Stimulated activated memory B cell treated with anti-CD40 and anti-IgM and Interleukin-4, amounts not matched to agents 10 μg/mL and 1 μg/mL and 100 μg/mL, for 72 hours (primary cell): Measurements from ENCODE around the gene FAM89A.

Source experiments
- ATAC-seq: fragments of 150-1000 bp; cut with Tn5 transposase; 2 replicates; pipeline ENCODE4 v1.10.0; 2021
- H3K27ac Mint-ChIP-seq: one replicate; pipeline ENCODE4 v1.8.0; 2022; ENCODE audit warnings: mild to moderate bottlenecking, mixed read lengths
- H3K27me3 Mint-ChIP-seq: one replicate; pipeline ENCODE4 v1.8.0; 2022; ENCODE audit warnings: mixed read lengths
- H3K36me3 Mint-ChIP-seq: one replicate; pipeline ENCODE4 v1.8.0; 2022; ENCODE audit warnings: mixed read lengths
- H3K4me1 Mint-ChIP-seq: one replicate; pipeline ENCODE4 v1.8.0; 2022; ENCODE audit warnings: mixed read lengths
- H3K4me3 Mint-ChIP-seq: one replicate; pipeline ENCODE4 v1.8.0; 2022; ENCODE audit warnings: mild to moderate bottlenecking, moderate library complexity, mixed read lengths
- H3K9me3 Mint-ChIP-seq: one replicate; pipeline ENCODE4 v1.8.0; 2022; ENCODE audit warnings: mixed read lengths

Gene FAM89A

DNA sequence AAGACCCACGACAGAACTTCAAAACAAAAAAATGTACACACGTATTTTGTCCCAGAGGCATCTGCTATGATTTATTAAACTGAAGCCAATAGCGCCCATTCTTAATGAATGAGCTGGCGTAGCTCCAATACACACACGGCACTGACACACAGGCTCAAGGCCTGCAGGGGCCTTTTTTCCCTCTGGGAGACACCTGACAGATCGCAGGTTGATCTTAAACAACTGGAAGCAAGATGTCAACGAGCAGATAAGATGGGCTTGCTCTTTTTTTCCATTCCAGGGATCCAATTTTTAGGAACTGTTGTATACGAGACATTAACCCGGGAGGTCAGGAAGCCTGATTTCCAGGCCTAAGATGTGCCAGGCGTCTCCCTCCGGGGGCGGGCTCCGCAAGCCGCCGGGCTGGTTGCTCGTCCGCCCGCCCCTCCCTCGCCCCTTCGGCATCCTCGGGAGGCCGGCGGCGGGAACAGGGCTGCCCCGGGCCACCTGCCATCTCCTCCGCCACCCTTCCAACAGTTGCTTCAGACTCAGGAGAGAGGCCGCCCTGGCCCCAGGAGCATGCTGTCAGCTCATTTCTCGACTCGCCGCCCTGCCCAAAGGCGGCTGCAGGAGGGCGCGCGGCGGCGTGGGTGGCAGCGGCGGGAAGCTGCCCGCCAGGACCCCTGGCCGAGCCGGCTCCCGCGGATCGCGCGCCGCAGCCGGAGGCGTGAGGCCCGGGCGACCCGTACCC, 62.1 kb downstream of the FAM89A start:
- Mint-ChIP-seq H3K4me1 (peaks cover 29% of the 10 kb centered on the region), H3K36me3 (peaks cover 6% of the 10 kb centered on the region), H3K27ac (no peak overlapping the region), H3K27me3 (no peaks in the 10 kb centered on the region), H3K9me3 (no peaks in the 10 kb centered on the region), H3K4me3 (peak overlapping the region; percentile 92)
- peak; percentile 32 for ATAC-seq

DNA sequence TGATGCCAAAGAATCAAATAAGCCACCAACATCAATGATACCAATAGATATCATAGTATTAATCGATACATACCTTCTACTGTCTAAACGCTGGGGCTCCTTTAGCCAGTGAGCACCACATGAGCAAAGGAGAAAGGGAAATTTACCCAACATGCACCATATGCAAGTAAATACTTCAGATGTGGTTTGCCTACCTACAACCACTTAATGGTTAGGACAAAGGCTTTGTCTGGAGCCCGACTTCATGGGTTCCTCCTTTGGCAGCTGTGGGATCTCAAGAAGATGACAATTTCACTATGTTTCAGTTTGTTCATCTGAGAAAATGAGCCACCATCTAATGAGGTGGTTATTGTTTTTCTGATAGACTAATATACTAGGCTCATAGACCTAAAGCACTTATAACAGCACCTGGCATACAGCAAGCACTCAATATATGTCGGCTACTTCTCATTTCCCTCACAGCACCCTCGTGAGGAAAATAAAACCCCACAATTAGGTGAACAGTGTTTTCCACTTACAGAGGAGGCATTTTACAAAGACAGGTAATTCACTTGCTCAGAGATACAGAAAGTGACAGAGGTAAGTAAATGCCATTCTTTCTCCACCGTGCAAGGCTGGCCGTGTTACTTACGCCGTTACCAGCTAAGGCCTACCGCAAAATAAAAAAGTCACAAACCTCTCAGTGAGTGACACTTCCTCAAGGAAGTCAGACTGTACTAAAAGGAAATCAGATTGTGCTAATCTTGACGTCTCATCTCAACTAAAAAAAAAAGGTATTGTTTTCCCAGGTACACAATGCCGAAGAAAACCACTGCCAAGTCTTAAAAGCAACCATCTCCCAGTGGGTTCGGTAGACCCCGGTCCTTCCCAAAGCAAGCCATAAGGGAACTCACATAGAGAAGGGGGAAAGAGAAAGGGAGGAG, 63.0 kb downstream of the FAM89A start:
- Mint-ChIP-seq H3K27me3 (no peaks in the 10 kb centered on the region), H3K9me3 (no peaks in the 10 kb centered on the region)

DNA sequence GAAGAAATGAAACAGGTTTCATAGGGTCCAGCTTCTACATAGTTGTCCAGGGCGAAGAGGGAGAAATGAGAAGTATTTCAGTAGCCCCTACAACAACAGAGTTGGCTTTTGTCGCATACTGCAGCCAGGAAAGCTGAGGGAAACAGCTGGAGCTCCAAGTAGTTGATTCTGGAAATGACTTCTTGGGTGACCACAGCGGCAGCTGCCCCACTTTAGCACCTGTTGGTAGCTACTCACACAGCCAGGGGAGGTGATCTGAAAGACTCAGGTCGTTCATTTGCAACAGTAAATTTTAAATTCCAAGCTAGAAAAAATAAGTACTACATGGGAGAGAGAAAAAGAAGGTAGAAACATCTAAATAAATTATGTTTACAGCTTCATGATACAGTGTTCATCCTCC, 63.7 kb downstream of the FAM89A start:
- no peaks in the 10 kb centered on the region for H3K9me3 Mint-ChIP-seq
- H3K27ac Mint-ChIP-seq: no peak overlapping the region
- peak overlapping the region; percentile 26 for H3K4me3 Mint-ChIP-seq
- no peaks in the 10 kb centered on the region for H3K27me3 Mint-ChIP-seq
- H3K36me3 Mint-ChIP-seq: peaks cover 6% of the 10 kb centered on the region
- no peak for ATAC-seq
- peaks cover 44% of the 10 kb centered on the region for H3K4me1 Mint-ChIP-seq

More for the DNA sequence above, 63.0 kb downstream of the FAM89A start:
- H3K4me1 Mint-ChIP-seq: peaks cover 37% of the 10 kb centered on the region
- peak overlapping the region; percentile 92 for H3K4me3 Mint-ChIP-seq
- peaks cover 6% of the 10 kb centered on the region for H3K36me3 Mint-ChIP-seq
- no peak for ATAC-seq
- no peak overlapping the region for H3K27ac Mint-ChIP-seq

GRCh38 chr1:230975636-230976035, 64.4 kb downstream of the FAM89A start:
- Mint-ChIP-seq H3K4me3 (no peak overlapping the region), H3K9me3 (no peaks in the 10 kb centered on the region), H3K27ac (no peak overlapping the region)

GRCh38 chr1:230972855-230973271, 67.2 kb downstream of the FAM89A start:
- H3K9me3 Mint-ChIP-seq: no peaks in the 10 kb centered on the region
- peak; percentile 89 for ATAC-seq
- H3K27me3 Mint-ChIP-seq: no peaks in the 10 kb centered on the region
- peaks cover 63% of the 10 kb centered on the region for H3K4me1 Mint-ChIP-seq
- H3K4me3 Mint-ChIP-seq: no peak overlapping the region
- H3K36me3 Mint-ChIP-seq: peaks cover 21% of the 10 kb centered on the region
- peak overlapping the region; percentile 70 for H3K27ac Mint-ChIP-seq

More at GRCh38 chr1:230975636-230976035, 64.4 kb downstream of the FAM89A start:
- peaks cover 47% of the 10 kb centered on the region for H3K4me1 Mint-ChIP-seq
- H3K36me3 Mint-ChIP-seq: peaks cover 6% of the 10 kb centered on the region
- ATAC-seq: no peak
- H3K27me3 Mint-ChIP-seq: no peaks in the 10 kb centered on the region

DNA sequence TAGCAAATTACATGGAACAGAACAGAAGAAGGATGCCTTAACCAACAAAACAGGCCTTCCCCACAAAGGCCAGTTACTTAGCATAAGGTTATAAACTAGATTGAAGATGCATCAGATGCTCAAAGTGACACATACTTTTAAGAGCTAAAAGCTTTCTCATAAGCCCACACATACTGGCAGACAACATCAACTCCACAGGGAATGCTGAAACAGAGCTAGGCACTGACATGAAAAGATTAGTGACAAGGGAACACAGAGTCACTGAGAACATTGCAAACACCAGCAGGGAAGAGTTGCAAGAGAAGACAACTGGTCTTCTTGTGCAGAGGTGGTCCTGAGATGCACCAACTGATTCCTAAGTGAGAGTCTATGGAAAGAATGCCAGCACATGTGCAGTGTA, 68.3 kb downstream of the FAM89A start:
- H3K27ac Mint-ChIP-seq: peak overlapping the region; percentile 70
- H3K36me3 Mint-ChIP-seq: peaks cover 21% of the 10 kb centered on the region
- H3K27me3 Mint-ChIP-seq: no peaks in the 10 kb centered on the region
- peaks cover 56% of the 10 kb centered on the region for H3K4me1 Mint-ChIP-seq
- ATAC-seq: no peak
- H3K9me3 Mint-ChIP-seq: no peaks in the 10 kb centered on the region
- no peak overlapping the region for H3K4me3 Mint-ChIP-seq

DNA sequence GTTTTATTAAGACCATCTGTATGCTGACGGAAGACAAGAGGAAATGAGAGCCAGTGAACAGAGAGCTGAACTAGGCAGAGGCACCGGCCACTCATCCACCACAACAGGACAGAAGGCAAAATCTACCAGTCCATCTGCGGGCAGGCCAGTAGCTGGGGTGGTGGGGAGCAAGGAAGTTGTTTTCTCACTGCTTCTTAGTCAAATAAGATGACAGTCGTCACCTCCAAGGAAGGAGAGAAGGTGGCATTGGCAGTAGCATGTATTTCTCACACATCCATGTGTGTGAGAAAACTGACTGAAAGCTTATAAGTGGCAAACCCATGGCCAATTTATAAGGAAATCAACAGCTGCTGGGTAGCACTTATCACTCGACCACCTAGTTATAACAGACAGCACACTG, 69.6 kb downstream of the FAM89A start:
- no peaks in the 10 kb centered on the region for H3K9me3 Mint-ChIP-seq
- no peaks in the 10 kb centered on the region for H3K27me3 Mint-ChIP-seq
- H3K36me3 Mint-ChIP-seq: peaks cover 16% of the 10 kb centered on the region
- ATAC-seq: no peak
- H3K4me3 Mint-ChIP-seq: no peak overlapping the region
- peak overlapping the region; percentile 51 for H3K27ac Mint-ChIP-seq
- H3K4me1 Mint-ChIP-seq: peaks cover 45% of the 10 kb centered on the region
